ENCODE measurements around the gene CCL28. TPM values are rescaled to one million over a fixed set of nuclear protein-coding genes. Genes with fewer than 3 reads are reported as not detected.

CCL28 gene
- total and polyA plus RNA-seq, 10 of the 15 experiments (the other 5 are each of a cell fraction or from before 2014, with no cell fraction given) = 1.5 to 7.5 (median 4.4) TPM

DNA sequence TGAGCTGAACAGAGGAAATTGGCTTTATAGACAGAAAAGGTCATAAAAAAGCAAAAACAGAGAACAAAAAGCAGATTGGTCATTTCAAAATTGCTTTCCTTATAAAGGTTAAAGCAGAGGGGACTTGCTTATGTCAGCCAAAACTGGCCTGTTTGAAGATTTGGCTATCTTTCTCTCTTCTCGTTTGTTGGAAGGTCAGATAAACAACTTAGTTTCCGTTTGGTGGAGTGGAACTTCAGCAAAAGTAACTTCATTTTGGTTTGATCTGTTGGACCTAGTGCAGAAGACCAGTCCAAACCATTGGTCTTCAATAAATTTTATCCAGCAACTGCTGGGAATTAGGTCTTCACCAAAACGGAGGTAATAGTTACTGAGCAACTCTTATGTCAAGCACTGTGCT lies 53.9 kb downstream of the CCL28 start:
- ChIA-PET RAD21 (ENCODE audit: unreplicated experiment) (no interaction called here), POLR2A (no interaction called here), CTCF (interaction anchor here (1.2 kb wide), 1 partner anchor 30 kb away, joined by 3 read pairs; no protein-coding TSS in a partner anchor), SMC1A (ENCODE audit: uncharacterized antibody, unreplicated experiment) (no interaction called here)
- H4K20me1 ChIP-seq (ENCODE audit: control insufficient read depth, insufficient read depth) = no peaks in the 10 kb centered on the region
- TF ChIP-seq SUPT20H (IDR thresholded peaks at IDR 0.05; ENCODE audit: borderline replicate concordance, control insufficient read depth, low read depth, low read length) (no peak), CHD4 (IDR thresholded peaks at IDR 0.05) (no peak), NFIC (IDR thresholded peaks at IDR 0.05; ENCODE audit: low read depth, low read length) (no peak), BHLHE40 (IDR thresholded peaks at IDR 0.05; ENCODE audit: borderline replicate concordance in 1 of 2, low read depth in 2 of 2, low read length in 1 of 2) (no peak), HDAC6 (IDR thresholded peaks at IDR 0.05; ENCODE audit: unreplicated experiment) (no peak), POLR2AphosphoS2 (IDR thresholded peaks at IDR 0.05; ENCODE audit: low read depth, low read length) (no peak), KAT2A (conservative IDR thresholded peaks at IDR 0.05; ENCODE audit: control insufficient read depth, low read depth, low read length) (no peak), CEBPB (IDR thresholded peaks at IDR 0.05; ENCODE audit: borderline replicate concordance in 1 of 2, low read depth in 2 of 2, low read length in 2 of 2) (no peak), RELA (IDR thresholded peaks at IDR 0.05; ENCODE audit: borderline replicate concordance, partially characterized antibody) (no peak), SP1 (IDR thresholded peaks at IDR 0.05; ENCODE audit: low read depth, low read length) (no peak), MEF2B (IDR thresholded peaks at IDR 0.05; ENCODE audit: partially characterized antibody, poor library complexity, severe bottlenecking) (no peak), NR2C1 (IDR thresholded peaks at IDR 0.05) (no peak)
- H3K36me3 ChIP-seq (ENCODE audit: control insufficient read depth in 2 of 2, insufficient read depth in 2 of 2, low read length in 1 of 2) = no peaks in the 10 kb centered on the region
- H2AFZ ChIP-seq (ENCODE audit: control insufficient read depth, low read depth, low read length) = no peak overlapping the region
- no peak for DNase-seq (ENCODE audit: low read depth, low spot score)
- in situ Hi-C loops (cut with MboI) = no loop called here
- H3K79me2 ChIP-seq (ENCODE audit: control insufficient read depth, insufficient read depth, low read length) = no peaks in the 10 kb centered on the region
- no peak overlapping the region for H3K9ac ChIP-seq (ENCODE audit: control insufficient read depth, insufficient read depth, low read length)
- H3K4me1 ChIP-seq (ENCODE audit: control insufficient read depth, insufficient read depth, low read length) = no peaks in the 10 kb centered on the region
- ATAC-seq = no peak
- intact Hi-C loops (cut with micrococcal nuclease; ENCODE audit: unreplicated experiment) = no loop called here
- H3K9me3 ChIP-seq (replicated peaks; ENCODE audit: control insufficient read depth, insufficient read depth, low read length) = peaks cover 5% of the 10 kb centered on the region; the same call in 2 of the 3 replicates
- WGBS (ENCODE audit: insufficient coverage, insufficient replicate concordance, low lambda C conversion rate, missing lambda C conversion rate) = 10% methylated on average over 3 of the region's 3 CpGs
- no peaks in the 10 kb centered on the region for H3K27me3 ChIP-seq (replicated peaks in 1 of 2; ENCODE audit: control insufficient read depth in 2 of 2, insufficient read depth in 2 of 2, low read length in 1 of 2)
- H3K27ac ChIP-seq (ENCODE audit: control insufficient read depth, insufficient read depth) = no peak overlapping the region
- no peak overlapping the region for H3K4me2 ChIP-seq (ENCODE audit: control insufficient read depth, insufficient read depth)
- no TSS peak for BruUV-seq (replicated peaks)
- H3K4me3 ChIP-seq = no peak overlapping the region
- no peak for FAIRE-seq
